Measurements from ENCODE around the gene LRP8.

GRCh38 chr1:53274541-53275185 lies 53.2 kb downstream of the LRP8 start:
- TF ChIP-seq CTCF (IDR thresholded peaks at IDR 0.05) (no peak), EZH2 (IDR thresholded peaks at IDR 0.05; ENCODE audit: borderline replicate concordance, insufficient read depth, low read depth, low read length, poor library complexity, severe bottlenecking) (no peak)

All from B cell (primary cell).